ENCODE data around the gene PDS5A.

GRCh38 chr4:39976945-39977488 is 694 bp downstream of the PDS5A start:
- no peak for TF ChIP-seq ATF6 (CRISPR knock-in tag; IDR thresholded peaks at IDR 0.05)
- no peak for TF ChIP-seq EGR1 (conservative IDR thresholded peaks at IDR 0.05)
- TF ChIP-seq SAFB2 (IDR thresholded peaks at IDR 0.05; ENCODE audit: borderline replicate concordance, low read depth, low read length, severe bottlenecking), result no peak
- TF ChIP-seq CTCF (IDR thresholded peaks at IDR 0.05 in 2 of 3, conservative IDR thresholded peaks at IDR 0.05 in 1 of 3; ENCODE audit: insufficient read depth in 2 of 3, low read depth in 1 of 3, low read length in 3 of 3), result no peak

Data from K562 (cell line).